AG09309 (cell line): Measurements from ENCODE around the gene PHC2.

Experiments used
- DNase-seq: peaks from one replicate; pipeline ENCODE4 v3.0.0-alpha.2; 2010; ENCODE audit warnings: low read depth
- H3K4me3 ChIP-seq: 2 replicates; pipeline ENCODE4 v1.5.1; 2011; ENCODE audit warnings: mild to moderate bottlenecking, low read depth, low read length, moderate library complexity; ENCODE audit not compliant: control insufficient read depth
- CTCF ChIP-seq: IDR thresholded peaks from 2 replicates; pipeline ENCODE4 v1.5.1; 2011; ENCODE audit warnings: mild to moderate bottlenecking, low read depth, low read length, inconsistent platforms; ENCODE audit not compliant: insufficient read depth, control insufficient read depth; ENCODE audit errors: missing control alignments

The PHC2 gene

GRCh38 chr1:33276573-33277298, 154.2 kb downstream of the PHC2 start:
- no peak for TF ChIP-seq CTCF
- DNase-seq = no peak
- no peak overlapping the region for H3K4me3 ChIP-seq

- H3K4me3 ChIP-seq = no peak overlapping the region
- no peak for DNase-seq
- no peak for TF ChIP-seq CTCF
Observed at GRCh38 chr1:33275706-33276572, 155.0 kb downstream of the PHC2 start.

- H3K4me3 ChIP-seq = no peak overlapping the region
- TF ChIP-seq CTCF = no peak
- no peak for DNase-seq
Observed at GRCh38 chr1:33275195-33275594, 155.7 kb downstream of the PHC2 start.

- no peak for DNase-seq
- no peak for TF ChIP-seq CTCF
- H3K4me3 ChIP-seq = no peak overlapping the region
Observed at GRCh38 chr1:33274446-33274845, 156.4 kb downstream of the PHC2 start.

GRCh38 chr1:33273961-33274371, 156.9 kb downstream of the PHC2 start:
- no peak for DNase-seq
- no peak for TF ChIP-seq CTCF
- H3K4me3 ChIP-seq = no peak overlapping the region
